Omental fat pad (tissue), 4 donors: ENCODE measurements around the gene CTTN. TPM values are rescaled to one million over a fixed set of nuclear protein-coding genes. Genes with fewer than 3 reads are reported as not detected.
"Not testable (repeated sequence)": the region's sequence is repeated elsewhere in the genome, so short reads cannot be mapped to it uniquely, and the experiment has no call there.

Experiments
- ATAC-seq: fragments of 150-250 bp; one replicate; pipeline ENCODE4 v1.9.1; 2016; ENCODE audit warnings: mild to moderate bottlenecking, moderate library complexity; ENCODE audit not compliant: low FRiP score
- DNase-seq: peaks from one replicate; pipeline ENCODE4 v3.0.0-alpha.2; 2019; ENCODE audit warnings: low spot score
- total RNA-seq, 4 donors: library from RNA; depleted of rRNA; stranded (reverse); fragments of >200 nt; gene quantifications; one replicate each; pipeline ENCODE4 v1.1.0, GENCODE V29; 2016
- TF ChIP-seq, protein P1 (sequence below), 3 donors: fragments of 450-650 bp; IDR thresholded peaks; one replicate each; pipeline ENCODE4 v1.5.1; 2016 to 2017; ENCODE audit warnings: antibody characterized with exemption in 3 of 3, mild to moderate bottlenecking in 3 of 3, moderate library complexity in 2 of 3

CTTN gene
- total RNA-seq, 4 donors from 2014 or later, result 240 to 341 (median 294) TPM

DNA sequence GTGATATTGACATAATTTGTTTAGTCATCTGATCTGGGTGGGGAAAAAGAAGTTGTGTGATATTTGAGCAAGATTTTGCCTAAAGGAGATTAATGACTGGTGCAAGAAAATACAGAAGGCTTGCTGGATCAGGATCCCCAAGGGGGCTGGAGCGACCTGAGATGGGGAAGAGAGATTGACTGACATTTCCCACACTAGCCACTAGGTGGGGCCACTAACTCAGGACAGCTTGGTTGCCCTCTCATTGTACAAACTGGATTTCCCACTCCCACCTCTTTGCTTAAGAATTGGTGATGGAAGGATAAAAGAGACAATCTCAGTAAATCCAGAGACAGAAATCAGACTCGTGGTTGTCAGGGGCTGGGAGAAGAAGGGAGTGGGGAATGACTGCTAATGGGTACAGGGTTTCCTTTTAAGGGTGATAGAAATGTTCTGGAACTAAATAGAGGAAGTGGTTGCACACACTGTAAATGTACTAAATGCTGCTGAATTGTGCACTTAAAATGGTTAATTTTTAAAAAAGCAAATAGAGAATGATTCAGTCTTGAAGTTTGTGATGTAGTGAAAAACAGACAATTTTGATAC, 50.7 kb downstream of the CTTN start:
- TF ChIP-seq, protein P1, sequence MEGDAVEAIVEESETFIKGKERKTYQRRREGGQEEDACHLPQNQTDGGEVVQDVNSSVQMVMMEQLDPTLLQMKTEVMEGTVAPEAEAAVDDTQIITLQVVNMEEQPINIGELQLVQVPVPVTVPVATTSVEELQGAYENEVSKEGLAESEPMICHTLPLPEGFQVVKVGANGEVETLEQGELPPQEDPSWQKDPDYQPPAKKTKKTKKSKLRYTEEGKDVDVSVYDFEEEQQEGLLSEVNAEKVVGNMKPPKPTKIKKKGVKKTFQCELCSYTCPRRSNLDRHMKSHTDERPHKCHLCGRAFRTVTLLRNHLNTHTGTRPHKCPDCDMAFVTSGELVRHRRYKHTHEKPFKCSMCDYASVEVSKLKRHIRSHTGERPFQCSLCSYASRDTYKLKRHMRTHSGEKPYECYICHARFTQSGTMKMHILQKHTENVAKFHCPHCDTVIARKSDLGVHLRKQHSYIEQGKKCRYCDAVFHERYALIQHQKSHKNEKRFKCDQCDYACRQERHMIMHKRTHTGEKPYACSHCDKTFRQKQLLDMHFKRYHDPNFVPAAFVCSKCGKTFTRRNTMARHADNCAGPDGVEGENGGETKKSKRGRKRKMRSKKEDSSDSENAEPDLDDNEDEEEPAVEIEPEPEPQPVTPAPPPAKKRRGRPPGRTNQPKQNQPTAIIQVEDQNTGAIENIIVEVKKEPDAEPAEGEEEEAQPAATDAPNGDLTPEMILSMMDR (IDR thresholded peaks at IDR 0.05), result no peak
- DNase-seq (no peak), ATAC-seq (no peak)

DNA sequence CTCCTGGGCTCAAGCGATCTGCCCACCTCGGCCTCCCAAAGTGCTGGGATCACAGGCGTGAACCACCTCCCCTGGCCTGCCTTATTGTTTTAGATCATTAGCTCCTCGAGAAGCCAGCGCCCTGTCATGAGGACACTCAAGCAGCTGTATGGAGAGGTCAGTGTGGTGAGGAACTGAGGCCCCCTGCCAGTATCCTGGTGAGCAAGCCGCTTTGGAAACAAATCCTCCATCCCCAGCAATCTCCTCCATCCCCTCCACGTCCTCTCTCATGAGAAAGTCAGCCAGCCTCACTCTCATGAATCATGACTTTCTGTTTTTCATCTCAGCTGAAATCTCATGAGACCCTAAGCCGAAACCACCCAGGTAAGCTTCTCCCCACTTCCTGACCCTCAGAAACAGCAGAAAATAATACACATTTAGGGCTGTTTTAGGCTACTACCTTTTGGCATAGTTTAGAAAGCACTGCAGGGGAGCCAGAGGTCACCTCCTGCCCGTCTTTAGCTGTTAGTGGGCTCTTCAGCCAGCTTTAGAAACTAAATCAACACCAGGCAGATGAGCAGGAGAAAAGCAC, 56.0 kb downstream of the CTTN start:
- ATAC-seq, result no peak
- TF ChIP-seq, protein P1 (IDR thresholded peaks at IDR 0.05), result no peak
- no peak for DNase-seq

DNA sequence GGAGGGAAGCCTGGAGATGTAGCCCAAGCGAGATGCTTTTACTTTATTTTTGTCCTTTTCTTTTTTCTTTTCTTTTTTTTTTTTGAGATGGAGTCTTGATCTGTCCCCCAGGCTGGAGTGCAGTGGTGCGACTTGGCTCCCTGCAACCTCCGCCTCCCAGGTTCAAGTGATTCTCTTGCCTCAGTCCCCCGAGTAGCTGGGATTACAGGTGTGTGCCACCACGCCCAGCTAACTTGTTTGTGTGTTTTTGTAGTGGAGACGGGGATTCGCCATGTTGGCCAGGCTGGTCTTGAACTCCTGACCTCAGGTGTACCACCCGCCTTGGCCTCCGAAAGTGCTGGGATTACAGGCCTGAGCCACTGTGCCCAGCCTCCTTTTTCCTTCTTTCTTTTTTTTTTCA, 56.5 kb downstream of the CTTN start:
- not testable (repeated sequence) for DNase-seq, ATAC-seq

DNA sequence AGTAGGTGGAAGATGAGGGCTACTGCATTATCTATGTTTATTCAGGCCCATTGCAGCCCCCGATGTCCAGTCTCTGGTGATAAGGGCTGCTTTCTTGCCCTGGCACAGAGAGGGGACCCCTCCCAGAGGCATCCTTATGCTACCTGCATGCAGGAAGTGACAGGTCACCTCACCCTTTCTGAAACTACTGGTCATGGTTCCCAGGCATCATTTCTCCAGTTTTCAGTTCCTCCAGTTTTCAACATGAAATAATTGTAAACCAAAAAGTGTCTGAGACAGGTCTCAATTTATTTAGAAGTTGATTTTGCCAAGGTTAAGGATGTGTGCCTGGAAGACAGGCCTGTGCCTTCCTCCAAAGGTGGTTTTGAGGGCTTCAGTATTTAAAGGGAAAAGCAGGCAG, 57.0 kb downstream of the CTTN start:
- DNase-seq (no peak), ATAC-seq (no peak)
- TF ChIP-seq, protein P1 (IDR thresholded peaks at IDR 0.05), result no peak

DNA sequence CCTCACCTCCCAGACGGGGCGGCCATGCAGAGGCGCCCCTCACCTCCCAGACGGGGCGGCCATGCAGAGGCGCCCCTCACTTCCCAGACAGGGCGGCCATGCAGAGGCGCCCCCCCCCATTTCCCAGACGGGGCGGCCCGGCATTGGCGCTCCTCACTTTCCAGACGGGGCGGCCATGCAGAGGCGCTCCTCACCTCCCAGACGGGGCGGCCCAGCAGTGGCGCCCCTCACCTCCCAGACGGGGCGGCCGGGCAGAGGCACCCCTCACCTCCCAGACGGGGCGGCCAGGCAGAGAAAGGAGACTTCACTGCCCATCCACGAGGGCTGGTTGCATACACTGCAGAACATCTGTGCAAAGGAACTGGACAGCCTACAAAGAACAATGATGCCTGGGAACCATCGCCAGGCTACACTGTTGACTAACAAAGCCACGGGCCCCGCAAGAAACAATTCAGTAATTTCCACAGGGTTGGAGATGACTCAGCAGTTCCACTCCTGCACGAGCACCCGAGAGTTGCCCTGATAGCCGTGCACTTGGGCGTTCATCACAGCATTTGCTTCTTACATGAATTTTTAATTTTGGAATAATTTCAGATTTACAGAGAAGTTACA, 58.7 kb downstream of the CTTN start:
- no peak for DNase-seq
- peak; percentile 64 for ATAC-seq
- TF ChIP-seq, protein P1 (IDR thresholded peaks at IDR 0.05), result no peak

DNA sequence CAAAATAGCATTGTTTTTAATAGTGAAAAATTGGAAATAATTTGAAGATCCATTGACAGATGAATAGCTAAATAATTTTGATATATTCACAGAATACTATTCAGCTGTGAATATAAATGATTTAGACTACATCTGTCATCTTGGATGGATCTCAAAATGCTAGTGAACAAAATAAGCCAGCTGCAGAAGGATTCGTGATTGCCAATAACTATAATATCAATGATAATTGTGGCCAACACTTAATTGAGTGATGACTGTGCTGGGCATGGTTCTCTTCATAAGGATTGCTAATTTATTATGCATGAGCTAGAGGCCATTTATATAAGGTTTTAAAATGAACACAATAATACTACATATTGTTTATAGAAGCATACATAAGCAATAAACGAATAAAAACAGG, 60.4 kb downstream of the CTTN start:
- DNase-seq (no peak), ATAC-seq (no peak)
- TF ChIP-seq, protein P1 (IDR thresholded peaks at IDR 0.05), result no peak

DNA sequence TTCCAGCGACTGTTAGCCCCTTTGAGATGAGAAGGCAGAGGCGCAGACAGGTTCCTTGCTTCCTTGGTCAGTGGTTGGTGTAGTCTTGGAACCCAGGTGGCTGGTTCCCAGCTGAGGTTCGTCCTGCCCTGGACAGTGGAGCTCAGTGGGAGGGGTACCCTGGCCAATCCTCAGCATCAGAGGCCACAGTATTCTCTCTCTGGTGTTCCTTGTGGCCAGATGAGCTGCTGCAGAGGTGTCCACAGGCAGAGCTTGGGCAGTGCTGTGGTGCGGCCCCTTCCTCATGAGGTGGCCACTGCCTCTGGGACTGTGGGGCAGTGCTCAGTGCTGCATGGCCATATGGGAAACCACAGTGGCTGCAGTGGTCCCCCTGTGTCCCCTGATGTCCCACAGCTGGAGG, 61.8 kb downstream of the CTTN start:
- TF ChIP-seq, protein P1 (IDR thresholded peaks at IDR 0.05), result no peak
- no peak for ATAC-seq

More for the DNA sequence above, 61.8 kb downstream of the CTTN start:
- DNase-seq, result no peak
